ENCODE measurements around the gene TTLL7. TPM values are rescaled to one million over a fixed set of nuclear protein-coding genes. Genes with fewer than 3 reads are reported as not detected.

Gene TTLL7
- total and polyA plus RNA-seq, 12 donors = 0.06 to 7.6 (median 2.6) TPM

DNA sequence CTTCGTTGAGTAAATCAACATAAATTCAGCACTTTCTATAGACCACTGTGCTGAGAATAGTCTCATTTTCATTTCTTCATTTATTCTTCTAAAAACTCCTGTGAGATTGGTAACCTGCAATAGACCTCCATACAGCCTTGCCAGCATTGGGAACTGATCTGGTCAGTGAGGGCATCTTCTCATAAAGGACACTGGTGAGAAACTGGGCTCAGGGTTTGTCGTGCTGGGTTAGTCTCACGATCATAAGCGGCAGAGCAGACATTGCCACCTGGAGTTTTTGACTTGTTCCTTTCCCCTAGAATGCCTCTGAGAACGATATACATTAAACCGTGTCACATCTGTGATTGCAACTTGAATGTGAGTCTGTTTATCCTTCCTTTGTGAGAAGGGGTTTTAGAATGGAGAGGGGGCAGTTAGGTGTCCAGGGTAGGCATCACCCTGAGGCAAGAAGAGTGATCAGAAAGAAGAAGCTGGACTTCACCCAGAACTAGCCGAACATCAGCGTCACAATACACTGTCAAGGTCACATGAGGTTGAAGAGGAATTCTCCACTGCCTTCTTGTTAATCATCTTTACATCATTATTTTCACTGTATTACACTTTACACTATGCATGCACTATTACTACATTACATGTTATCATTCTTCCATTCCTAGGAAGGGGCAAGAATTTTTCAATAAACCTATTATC lies 1.4 kb upstream of the TTLL7 start:
- intact Hi-C loops (cut with DNase I) = no loop called here
- Histone ChIP-seq H3K4me3 (no peak overlapping the region), H3K36me3 (replicated peaks in 1 of 2) (no peaks in the 10 kb centered on the region), H3K27ac (no peak overlapping the region), H3K9me3 (replicated peaks in 1 of 3) (no peaks in the 10 kb centered on the region), H3K27me3 (no peaks in the 10 kb centered on the region), H3K4me1 (replicated peaks in 1 of 2) (peaks cover 0 to 5% of the 10 kb centered on the region in 2 donors)
- DNase-seq = no peak
- no peak for TF ChIP-seq POLR2A (IDR thresholded peaks at IDR 0.05)
- TF ChIP-seq, protein P1, sequence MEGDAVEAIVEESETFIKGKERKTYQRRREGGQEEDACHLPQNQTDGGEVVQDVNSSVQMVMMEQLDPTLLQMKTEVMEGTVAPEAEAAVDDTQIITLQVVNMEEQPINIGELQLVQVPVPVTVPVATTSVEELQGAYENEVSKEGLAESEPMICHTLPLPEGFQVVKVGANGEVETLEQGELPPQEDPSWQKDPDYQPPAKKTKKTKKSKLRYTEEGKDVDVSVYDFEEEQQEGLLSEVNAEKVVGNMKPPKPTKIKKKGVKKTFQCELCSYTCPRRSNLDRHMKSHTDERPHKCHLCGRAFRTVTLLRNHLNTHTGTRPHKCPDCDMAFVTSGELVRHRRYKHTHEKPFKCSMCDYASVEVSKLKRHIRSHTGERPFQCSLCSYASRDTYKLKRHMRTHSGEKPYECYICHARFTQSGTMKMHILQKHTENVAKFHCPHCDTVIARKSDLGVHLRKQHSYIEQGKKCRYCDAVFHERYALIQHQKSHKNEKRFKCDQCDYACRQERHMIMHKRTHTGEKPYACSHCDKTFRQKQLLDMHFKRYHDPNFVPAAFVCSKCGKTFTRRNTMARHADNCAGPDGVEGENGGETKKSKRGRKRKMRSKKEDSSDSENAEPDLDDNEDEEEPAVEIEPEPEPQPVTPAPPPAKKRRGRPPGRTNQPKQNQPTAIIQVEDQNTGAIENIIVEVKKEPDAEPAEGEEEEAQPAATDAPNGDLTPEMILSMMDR (IDR thresholded peaks at IDR 0.05) = no peak
- 70 to 80% (median 72%) methylated on average over 8 of the region's 8 CpGs for WGBS, 4 donors

DNA sequence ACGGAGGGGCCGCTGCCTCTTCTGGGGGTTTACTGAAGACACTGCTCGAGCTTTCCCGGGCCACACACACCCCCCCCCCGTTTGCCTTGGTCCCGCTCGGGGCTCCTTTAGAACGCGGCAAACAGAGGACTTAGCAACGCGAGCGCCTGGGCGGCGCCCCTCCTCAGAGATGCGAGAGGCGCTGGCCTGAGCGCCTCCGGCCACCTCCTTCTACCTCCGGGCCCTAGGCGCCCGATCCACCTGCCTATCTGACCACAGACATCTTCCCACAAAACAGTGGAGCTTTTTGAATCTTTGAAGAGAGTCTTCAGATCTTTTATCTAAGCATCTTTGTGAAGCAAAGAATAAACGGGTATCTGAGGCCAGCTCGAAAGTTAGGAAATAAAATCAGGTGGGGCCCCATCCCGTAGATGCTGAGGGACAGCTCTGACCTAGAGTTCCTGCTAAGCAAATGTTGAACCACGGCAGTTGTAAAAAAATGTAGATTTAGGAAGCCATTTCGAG lies 436 bp upstream of the TTLL7 start:
- peaks cover 0 to 5% of the 10 kb centered on the region in 2 donors for H3K4me1 ChIP-seq (replicated peaks in 1 of 2)

DNA sequence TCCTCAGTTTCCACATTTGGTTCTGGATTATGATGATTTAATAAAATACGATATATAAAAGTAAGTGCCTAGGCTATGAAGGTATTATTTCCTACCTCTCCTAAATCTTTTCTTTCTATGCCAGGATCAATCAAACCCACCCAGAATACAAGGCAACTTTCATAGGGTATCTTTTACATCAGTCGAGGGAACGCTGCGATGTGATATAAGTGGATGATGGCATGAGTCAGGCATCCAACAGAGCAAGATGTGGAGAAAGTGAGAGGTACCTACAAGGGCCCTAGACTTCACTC lies 781 bp downstream of the TTLL7 start:
- no peak for DNase-seq
- TF ChIP-seq POLR2A (IDR thresholded peaks at IDR 0.05) = no peak
- TF ChIP-seq, protein P1 (IDR thresholded peaks at IDR 0.05) = no peak
- Histone ChIP-seq H3K9me3 (replicated peaks in 1 of 3) (no peaks in the 10 kb centered on the region), H3K36me3 (replicated peaks in 1 of 2) (no peaks in the 10 kb centered on the region), H3K27me3 (no peaks in the 10 kb centered on the region), H3K4me3 (peak overlapping the region in 1 of 4 donors; percentile 72), H3K27ac (peak overlapping the region in 1 of 5 donors; percentile 65), H3K4me1 (replicated peaks in 1 of 2) (peaks cover 0 to 5% of the 10 kb centered on the region in 2 donors)
- intact Hi-C loops (cut with DNase I) = no loop called here
- WGBS, 4 donors = 39 to 62% (median 47%) methylated on average over 4 of the region's 4 CpGs

More for the DNA sequence above, 436 bp upstream of the TTLL7 start:
- Histone ChIP-seq H3K4me3 (peak overlapping the region in 3 of 4 donors; percentile 28 to 72 (median 66)), H3K9me3 (replicated peaks in 1 of 3) (no peaks in the 10 kb centered on the region), H3K27me3 (no peaks in the 10 kb centered on the region), H3K27ac (peak overlapping the region in 2 of 5 donors; percentile 51 to 65), H3K36me3 (replicated peaks in 1 of 2) (no peaks in the 10 kb centered on the region)
- intact Hi-C loops (cut with DNase I) = no loop called here
- peak in 6 of 7 donors; percentile 46 to 83 (median 56) for DNase-seq
- WGBS, 4 donors = 1 to 5% (median 2%) methylated on average over 8 to 26 of the region's 26 CpGs
- TF ChIP-seq, protein P1 (IDR thresholded peaks at IDR 0.05) = no peak
- TF ChIP-seq POLR2A (IDR thresholded peaks at IDR 0.05) = no peak

DNA sequence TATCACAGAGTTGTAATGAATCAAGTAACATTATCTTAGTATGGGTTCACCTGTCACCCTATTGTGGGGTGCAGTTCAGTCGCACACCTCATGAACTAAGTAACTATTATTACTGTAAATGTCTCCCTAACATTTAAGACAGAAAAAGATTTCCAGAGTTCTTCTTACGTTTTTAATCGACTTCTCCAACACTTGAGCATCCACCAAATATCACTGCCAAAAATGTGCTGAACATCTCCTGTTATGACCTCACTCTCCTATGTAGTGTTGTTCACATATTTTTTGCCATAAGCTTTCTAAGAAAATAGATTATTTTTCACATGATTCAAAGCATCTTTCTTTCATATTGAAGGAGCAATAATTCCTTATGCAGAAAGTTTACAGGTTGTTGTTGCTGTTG lies 1.3 kb downstream of the TTLL7 start:
- no peaks in the 10 kb centered on the region for H3K36me3 ChIP-seq (replicated peaks in 1 of 2)
- TF ChIP-seq POLR2A (IDR thresholded peaks at IDR 0.05) = no peak
- TF ChIP-seq, protein P1 (IDR thresholded peaks at IDR 0.05) = no peak
- H3K27me3 ChIP-seq = no peaks in the 10 kb centered on the region
- peaks cover 0 to 5% of the 10 kb centered on the region in 2 donors for H3K4me1 ChIP-seq (replicated peaks in 1 of 2)
- no peaks in the 10 kb centered on the region for H3K9me3 ChIP-seq (replicated peaks in 1 of 3)
- no peak overlapping the region for H3K4me3 ChIP-seq
- intact Hi-C loops (cut with DNase I) = no loop called here
- no peak overlapping the region for H3K27ac ChIP-seq
- DNase-seq = no peak
- WGBS, 4 donors = 71 to 81% (median 76%) methylated on average over 3 of the region's 3 CpGs
